DMS79 (cell line): ENCODE measurements around the gene CYP2E1.
"Not testable (repeated sequence)": the region's sequence is repeated elsewhere in the genome, so short reads cannot be mapped to it uniquely, and the experiment has no call there.

ENCODE experiments used
- DNase-seq: peaks from one replicate; lab custom pipeline; 2025; lab: John Stamatoyannopoulos, UW

The CYP2E1 gene

DNA sequence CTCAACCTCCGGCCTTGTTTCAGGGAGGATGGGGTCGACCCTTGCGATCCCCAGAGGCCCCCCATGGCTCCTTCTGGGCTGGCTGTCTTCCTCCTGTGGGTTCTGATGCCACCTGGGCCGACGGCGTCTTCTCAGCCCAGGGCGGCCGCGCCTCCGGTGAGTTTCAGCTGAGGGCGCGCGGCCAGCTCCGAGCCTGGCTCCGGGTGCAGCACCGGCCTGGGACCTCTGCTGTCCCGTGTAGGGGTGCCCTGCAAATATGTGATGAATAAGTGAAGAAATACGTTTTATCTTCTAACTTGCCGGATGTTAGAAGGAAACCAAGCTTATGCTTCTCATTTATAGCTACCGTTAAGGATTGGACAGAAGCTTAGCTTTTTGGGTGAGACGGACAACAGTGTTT, 42.6 kb downstream of the CYP2E1 start:
- not testable (repeated sequence) for DNase-seq

DNA sequence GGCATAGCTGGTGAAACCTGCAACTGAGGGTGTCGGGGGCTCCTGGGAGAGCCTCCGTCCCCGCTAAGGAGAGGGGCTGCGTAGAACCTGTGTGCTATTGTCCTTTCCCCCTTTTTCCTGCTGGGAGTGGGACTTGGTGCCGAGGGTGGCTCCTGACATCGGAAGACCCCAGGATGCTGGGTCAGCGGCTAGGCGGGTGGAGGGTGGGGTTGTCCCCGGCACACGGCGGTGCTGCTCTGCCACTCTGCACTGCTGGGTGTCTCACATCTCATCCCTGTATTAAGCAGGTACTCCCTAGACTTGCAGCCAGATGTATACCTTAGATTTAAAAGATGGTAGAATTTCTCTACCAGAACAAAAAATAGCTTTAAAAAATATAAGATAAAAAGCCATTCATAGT, 44.9 kb downstream of the CYP2E1 start:
- not testable (repeated sequence) for DNase-seq

DNA sequence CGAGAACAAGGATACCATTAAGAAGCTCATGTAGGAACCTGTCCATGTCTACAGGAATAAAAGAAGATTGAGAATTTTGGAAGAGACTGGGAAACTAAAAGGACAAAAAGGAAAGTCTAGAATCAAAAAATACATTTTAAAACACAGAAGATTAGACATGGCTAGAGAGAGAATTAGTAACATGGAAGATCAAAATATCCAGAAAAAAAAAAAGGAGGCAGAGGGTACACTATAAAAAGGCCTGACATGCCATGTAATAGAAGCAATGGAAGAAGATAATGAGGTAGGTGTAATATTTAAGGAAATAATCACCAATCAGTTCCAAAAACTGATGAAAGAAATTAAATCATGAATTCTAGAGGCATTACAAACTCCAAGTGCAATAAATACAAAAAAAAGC, 46.3 kb downstream of the CYP2E1 start:
- not testable (repeated sequence) for DNase-seq

GRCh38 chr10:133577037-133577436, 49.9 kb downstream of the CYP2E1 start:
- not testable (repeated sequence) for DNase-seq
